H1 (cell line): Measurements from ENCODE around the gene UPF1. TPM values are rescaled to one million over a fixed set of nuclear protein-coding genes. Genes with fewer than 3 reads are reported as not detected.

Experiments used
- BACH1 ChIP-seq: IDR thresholded peaks from 2 replicates; pipeline ENCODE4 v1.6.1; 2012; ENCODE audit warnings: low read length, improper control_type of control experiment
- BRCA1 ChIP-seq: IDR thresholded peaks from 2 replicates; pipeline ENCODE4 v1.6.1; 2012; ENCODE audit warnings: low read depth, low read length, improper control_type of control experiment
- CBX8 ChIP-seq: fragments of 300-800, 300-1000 bp; sonication (generic); IDR thresholded peaks from 2 replicates; pipeline ENCODE4 v1.7.1; 2016; ENCODE audit warnings: low read depth, low read length, borderline replicate concordance
- CHD1 ChIP-seq: IDR thresholded peaks from 2 replicates; pipeline ENCODE4 v1.6.1; 2012; ENCODE audit warnings: low read depth, low read length, improper control_type of control experiment
- EGR1 ChIP-seq: IDR thresholded peaks from 2 replicates; pipeline ENCODE4 v1.6.1; 2011; ENCODE audit warnings: low read depth, low read length, borderline replicate concordance
- JUN ChIP-seq: IDR thresholded peaks from 2 replicates; pipeline ENCODE4 v1.6.1; 2011; ENCODE audit warnings: low read depth, mild to moderate bottlenecking, improper control_type of control experiment, low read length
- MAFK ChIP-seq: IDR thresholded peaks from 2 replicates; pipeline ENCODE4 v1.6.1; 2012; ENCODE audit warnings: low read depth, mild to moderate bottlenecking, improper control_type of control experiment, low read length
- NANOG ChIP-seq: IDR thresholded peaks from 2 replicates; pipeline ENCODE4 v1.6.1; 2011; ENCODE audit warnings: low read length, low read depth, mild to moderate bottlenecking, inconsistent platforms; ENCODE audit not compliant: insufficient read depth, poor library complexity, severe bottlenecking
- PHF8 ChIP-seq: fragments of 200-600 bp; sonication (generic); conservative IDR thresholded peaks from 2 replicates; pipeline ENCODE4 v1.7.1; 2012; ENCODE audit warnings: low read depth, mild to moderate bottlenecking, inconsistent platforms, low read length, moderate library complexity
- POU5F1 ChIP-seq: IDR thresholded peaks from 2 replicates; pipeline ENCODE4 v1.6.1; 2011; ENCODE audit warnings: low read depth, mild to moderate bottlenecking, low read length, moderate library complexity
- RAD21 ChIP-seq, 2 experiments: IDR thresholded peaks in 1 of 2; conservative IDR thresholded peaks in 1 of 2; 2 replicates each; pipeline ENCODE4 v1.6.1; 2011; ENCODE audit warnings: low read depth in 2 of 2, low read length in 2 of 2, improper control_type of control experiment in 1 of 2, inconsistent platforms in 1 of 2, mild to moderate bottlenecking in 1 of 2, moderate library complexity in 1 of 2
- SIN3A ChIP-seq, 2 experiments: IDR thresholded peaks in 1 of 2; conservative IDR thresholded peaks in 1 of 2; 2 replicates each; pipeline ENCODE4 v1.6.1; 2011 to 2012; ENCODE audit warnings: low read length in 2 of 2, improper control_type of control experiment in 1 of 2, low read depth in 1 of 2, mild to moderate bottlenecking in 1 of 2
- SIX5 ChIP-seq: IDR thresholded peaks from 2 replicates; pipeline ENCODE4 v1.6.1; 2011; ENCODE audit warnings: mild to moderate bottlenecking, low read depth, low read length
- SP1 ChIP-seq: IDR thresholded peaks from 2 replicates; pipeline ENCODE4 v1.6.1; 2011; ENCODE audit warnings: low read depth, low read length
- SP2 ChIP-seq: IDR thresholded peaks from 2 replicates; pipeline ENCODE4 v1.6.1; 2012; ENCODE audit warnings: mild to moderate bottlenecking, low read length, inconsistent platforms
- SP4 ChIP-seq: IDR thresholded peaks from 2 replicates; pipeline ENCODE4 v1.6.1; 2012; ENCODE audit warnings: low read length, inconsistent platforms
- SRF ChIP-seq: IDR thresholded peaks from 2 replicates; pipeline ENCODE4 v1.6.1; 2011; ENCODE audit warnings: mild to moderate bottlenecking, low read depth, low read length, moderate library complexity
- SUZ12 ChIP-seq: fragments of 200-600 bp; sonication (generic); IDR thresholded peaks from 2 replicates; pipeline ENCODE4 v1.6.1; 2012; ENCODE audit warnings: mild to moderate bottlenecking, inconsistent platforms, low read length, moderate library complexity, mixed read lengths
- TBP ChIP-seq: IDR thresholded peaks from 2 replicates; pipeline ENCODE4 v1.6.1; 2011; ENCODE audit warnings: low read depth, low read length, improper control_type of control experiment
- TEAD4 ChIP-seq: IDR thresholded peaks from 2 replicates; pipeline ENCODE4 v1.6.1; 2012; ENCODE audit warnings: low read depth, low read length, inconsistent platforms, mixed read lengths
- polyA plus RNA-seq, 7 experiments: library from polyadenylated mRNA; depleted of rRNA in 3 of 7; stranded (reverse) in 5 of 7; unstranded in 2 of 7; fragments of >200 nt in 5 of 7; fragments of 200-250 nt in 2 of 7; gene quantifications; 1 replicate in 5 of 7; 2 replicates in 1 of 7; 4 replicates in 1 of 7; pipeline versions ENCODE4 v1.2.1 to v1.2.3, GENCODE V29; 2011 to 2013; ENCODE audit warnings: missing spikeins in 2 of 7, mixed read lengths in 2 of 7
- total RNA-seq: library from RNA; stranded (reverse); fragmentation: NEBNext Ultra II Directional; extraction: Animal tissue kit (Norgen Biotek cat#: 25700); gene quantifications from 2 replicates; pipeline ENCODE4 v1.2.1, GENCODE V29; 2021
- TF ChIP-seq, protein P1 (sequence below): IDR thresholded peaks from 2 replicates; pipeline ENCODE4 v1.6.1; 2011; ENCODE audit warnings: low read length, improper control_type of control experiment
- TF ChIP-seq, protein P2 (sequence below): IDR thresholded peaks from 2 replicates; pipeline ENCODE4 v1.6.1; 2011; ENCODE audit warnings: low read depth, mild to moderate bottlenecking, low read length; ENCODE audit not compliant: insufficient read depth
- TF ChIP-seq, protein P3 (sequence below): IDR thresholded peaks from 2 replicates; pipeline ENCODE4 v1.6.1; 2012; ENCODE audit warnings: inconsistent platforms

Gene UPF1
- total and polyA plus RNA-seq, 2 of the 8 experiments (the other 6 are each of a cell fraction or from before 2014, with no cell fraction given) = 46.4 to 62.0 TPM

DNA sequence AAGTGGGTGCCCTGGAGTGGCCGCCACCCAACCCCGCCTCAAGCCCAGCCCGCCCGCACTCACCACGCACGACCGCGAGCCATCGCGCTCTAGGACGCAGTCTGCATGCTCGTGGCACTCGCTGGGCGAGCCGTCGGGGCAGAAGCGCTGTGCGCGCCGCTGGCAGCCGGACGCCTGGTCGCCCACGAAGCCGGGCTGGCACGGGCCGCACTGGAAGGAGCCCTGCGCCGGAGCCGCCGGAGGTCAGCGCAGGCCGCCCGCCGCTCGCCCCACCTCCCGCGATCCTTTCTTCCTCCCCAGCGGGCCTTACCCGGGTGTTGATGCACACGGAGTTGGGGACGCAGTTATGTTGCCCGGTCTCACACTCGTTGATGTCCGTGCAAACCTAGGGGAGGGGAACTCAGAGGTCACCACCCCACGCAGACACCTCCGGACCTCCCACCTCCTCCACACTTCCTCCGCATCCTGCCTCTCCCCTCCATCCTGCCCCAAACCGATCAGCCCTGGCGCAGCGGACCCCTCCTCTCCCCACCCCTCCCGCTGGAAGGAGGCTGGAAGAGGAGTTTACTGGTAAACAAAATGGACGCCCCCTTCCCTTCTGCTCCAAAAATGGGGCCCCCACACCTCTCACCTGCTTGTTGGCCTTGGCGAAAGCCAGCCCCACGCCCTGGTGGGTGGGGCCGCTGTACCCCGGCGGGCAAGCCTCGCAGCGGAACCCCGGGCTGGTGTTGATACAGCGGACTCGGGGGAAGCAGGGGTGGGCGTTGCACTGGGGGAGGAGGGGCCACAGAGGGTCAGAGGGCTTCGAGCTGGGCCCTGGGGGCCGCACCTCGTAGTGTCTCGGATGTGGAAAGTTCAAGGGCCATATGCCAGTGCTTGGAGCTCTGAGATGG is 43.0 kb upstream of the UPF1 start (continued):
- TF ChIP-seq, protein P1, sequence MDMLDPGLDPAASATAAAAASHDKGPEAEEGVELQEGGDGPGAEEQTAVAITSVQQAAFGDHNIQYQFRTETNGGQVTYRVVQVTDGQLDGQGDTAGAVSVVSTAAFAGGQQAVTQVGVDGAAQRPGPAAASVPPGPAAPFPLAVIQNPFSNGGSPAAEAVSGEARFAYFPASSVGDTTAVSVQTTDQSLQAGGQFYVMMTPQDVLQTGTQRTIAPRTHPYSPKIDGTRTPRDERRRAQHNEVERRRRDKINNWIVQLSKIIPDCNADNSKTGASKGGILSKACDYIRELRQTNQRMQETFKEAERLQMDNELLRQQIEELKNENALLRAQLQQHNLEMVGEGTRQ = no peak
- TF ChIP-seq BRCA1 (no peak), RAD21 (IDR thresholded peaks at IDR 0.05 in 1 of 2, conservative IDR thresholded peaks at IDR 0.05 in 1 of 2; ENCODE audit: low read depth in 2 of 2, low read length in 2 of 2) (no peak), PHF8 (no peak), POU5F1 (no peak), SIN3A (conservative IDR thresholded peaks at IDR 0.05 in 1 of 2, IDR thresholded peaks at IDR 0.05 in 1 of 2; ENCODE audit: low read depth in 1 of 2, low read length in 2 of 2) (no peak), NANOG (no peak), CHD1 (no peak), SP4 (no peak), SUZ12 (peak; percentile 85; the same call in 1 of the 2 replicates), TBP (no peak), MAFK (no peak), JUN (no peak), SRF (no peak), SP1 (no peak), EGR1 (no peak), BACH1 (peak; percentile 8; the same call in 1 of the 2 replicates), SP2 (no peak), SIX5 (no peak), CBX8 (no peak), TEAD4 (no peak)
- TF ChIP-seq, protein P2, sequence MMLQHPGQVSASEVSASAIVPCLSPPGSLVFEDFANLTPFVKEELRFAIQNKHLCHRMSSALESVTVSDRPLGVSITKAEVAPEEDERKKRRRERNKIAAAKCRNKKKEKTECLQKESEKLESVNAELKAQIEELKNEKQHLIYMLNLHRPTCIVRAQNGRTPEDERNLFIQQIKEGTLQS = no peak
- TF ChIP-seq, protein P3, sequence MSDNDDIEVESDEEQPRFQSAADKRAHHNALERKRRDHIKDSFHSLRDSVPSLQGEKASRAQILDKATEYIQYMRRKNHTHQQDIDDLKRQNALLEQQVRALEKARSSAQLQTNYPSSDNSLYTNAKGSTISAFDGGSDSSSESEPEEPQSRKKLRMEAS = no peak
